ENCODE data around the gene OR52K1. TPM values are rescaled to one million over a fixed set of nuclear protein-coding genes. Genes with fewer than 3 reads are reported as not detected.

Gene OR52K1
- total RNA-seq, 1 donor, result not detected

- TF ChIP-seq CTCF (IDR thresholded peaks at IDR 0.05; ENCODE audit: insufficient read depth, low read length), result no peak
- DNase-seq (ENCODE audit: low read depth), result no peak
- no peak overlapping the region for H3K4me3 ChIP-seq (ENCODE audit: low read depth, low read length)
Observed at GRCh38 chr11:4454021-4454420, 28.4 kb upstream of the OR52K1 start.

- H3K4me3 ChIP-seq (ENCODE audit: low read depth, low read length), result no peak overlapping the region
- DNase-seq (ENCODE audit: low read depth), result no peak
- TF ChIP-seq CTCF (IDR thresholded peaks at IDR 0.05; ENCODE audit: insufficient read depth, low read length), result no peak
Observed at GRCh38 chr11:4455419-4455818, 27.0 kb upstream of the OR52K1 start.

GRCh38 chr11:4459500-4459899 lies 22.9 kb upstream of the OR52K1 start:
- H3K4me3 ChIP-seq (ENCODE audit: low read depth, low read length), result no peak overlapping the region
- no peak for TF ChIP-seq CTCF (IDR thresholded peaks at IDR 0.05; ENCODE audit: insufficient read depth, low read length)
- DNase-seq (ENCODE audit: low read depth), result peak; percentile 12

- TF ChIP-seq CTCF (IDR thresholded peaks at IDR 0.05; ENCODE audit: insufficient read depth, low read length), result no peak
- no peak for DNase-seq (ENCODE audit: low read depth)
- no peak overlapping the region for H3K4me3 ChIP-seq (ENCODE audit: low read depth, low read length)
Observed at GRCh38 chr11:4460151-4460550, 22.3 kb upstream of the OR52K1 start.

GRCh38 chr11:4464216-4465159 lies 18.0 kb upstream of the OR52K1 start:
- peak; percentile 1 for DNase-seq (ENCODE audit: low read depth)
- no peak overlapping the region for H3K4me3 ChIP-seq (ENCODE audit: low read depth, low read length)
- no peak for TF ChIP-seq CTCF (IDR thresholded peaks at IDR 0.05; ENCODE audit: insufficient read depth, low read length)

- no peak for TF ChIP-seq CTCF (IDR thresholded peaks at IDR 0.05; ENCODE audit: insufficient read depth, low read length)
Observed at GRCh38 chr11:4465407-4465806, 17.0 kb upstream of the OR52K1 start.

More at GRCh38 chr11:4465407-4465806, 17.0 kb upstream of the OR52K1 start:
- H3K4me3 ChIP-seq (ENCODE audit: low read depth, low read length), result no peak overlapping the region
- DNase-seq (ENCODE audit: low read depth), result no peak
